Skeletal muscle satellite cell (primary cell): ENCODE measurements around the gene RTBDN.

Source experiments
- H3K27me3 ChIP-seq: 2 replicates; pipeline ENCODE4 v1.7.0; 2013; ENCODE audit warnings: low read length; ENCODE audit not compliant: control insufficient read depth, insufficient read depth
- H3K36me3 ChIP-seq: 2 replicates; pipeline ENCODE4 v1.7.0; 2013; ENCODE audit warnings: mild to moderate bottlenecking, control low read depth, low read length; ENCODE audit not compliant: insufficient read depth
- H3K4me1 ChIP-seq: 2 replicates; pipeline ENCODE4 v1.7.0; 2013; ENCODE audit warnings: low read length; ENCODE audit not compliant: control insufficient read depth, insufficient read depth
- H3K4me2 ChIP-seq: 2 replicates; pipeline ENCODE4 v1.7.0; 2013; ENCODE audit warnings: mild to moderate bottlenecking, low read length
- H3K4me3 ChIP-seq: 2 replicates; pipeline ENCODE4 v1.7.0; 2013; ENCODE audit warnings: low read length
- H3K9ac ChIP-seq: 2 replicates; pipeline ENCODE4 v1.7.0; 2013; ENCODE audit warnings: mild to moderate bottlenecking, low read depth, low read length, moderate library complexity
- H3K9me3 ChIP-seq: replicated peaks from 2 replicates; pipeline ENCODE4 v1.7.0; 2013; ENCODE audit warnings: mild to moderate bottlenecking, control low read depth, low read length

RTBDN gene

DNA sequence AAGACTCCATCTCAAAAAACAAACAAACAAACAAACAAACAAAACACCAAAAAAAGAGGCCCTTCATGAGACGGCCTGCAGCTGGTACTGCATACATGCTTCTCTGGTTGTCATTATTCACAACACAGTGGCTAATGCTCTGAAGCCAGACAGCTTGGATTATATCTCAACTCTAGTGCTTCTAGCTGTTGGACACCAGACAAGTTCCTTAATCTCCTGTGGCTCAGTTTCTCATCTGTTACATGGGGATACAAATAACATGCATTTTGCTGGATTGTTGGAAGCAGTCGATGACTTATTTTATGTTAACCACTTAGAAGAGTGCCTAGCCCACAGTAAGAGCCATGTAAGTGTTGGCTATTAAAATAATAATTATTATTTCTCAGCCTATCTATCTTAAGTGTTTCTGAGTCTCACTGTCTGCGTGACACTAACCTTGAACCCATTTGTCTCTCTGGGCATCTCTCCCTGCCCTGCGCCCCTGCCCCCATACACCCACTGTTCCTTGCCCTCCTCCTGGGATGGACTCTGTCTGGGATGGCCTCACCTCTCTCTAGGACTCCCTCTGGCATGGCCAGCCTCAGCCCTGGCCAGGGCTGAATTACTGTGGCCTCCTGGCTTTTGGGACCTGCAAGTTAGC is 46.2 kb downstream of the RTBDN start:
- Histone ChIP-seq H3K9me3 (no peaks in the 10 kb centered on the region), H3K4me3 (peak overlapping the region; percentile 69), H3K4me1 (peaks cover 68% of the 10 kb centered on the region), H3K9ac (peak overlapping the region; percentile 98), H3K36me3 (peaks cover 10% of the 10 kb centered on the region), H3K4me2 (peak overlapping the region; percentile 91), H3K27me3 (no peaks in the 10 kb centered on the region)

- no peaks in the 10 kb centered on the region for H3K9me3 ChIP-seq
- H3K36me3 ChIP-seq: peaks cover 3% of the 10 kb centered on the region
- no peak overlapping the region for H3K4me2 ChIP-seq
- peaks cover 74% of the 10 kb centered on the region for H3K4me1 ChIP-seq
- H3K4me3 ChIP-seq: no peak overlapping the region
- no peak overlapping the region for H3K9ac ChIP-seq
- H3K27me3 ChIP-seq: no peaks in the 10 kb centered on the region
Observed at GRCh38 chr19:12787458-12787857, 46.9 kb downstream of the RTBDN start.

GRCh38 chr19:12786952-12787351 is 47.4 kb downstream of the RTBDN start:
- H3K36me3 ChIP-seq: no peaks in the 10 kb centered on the region
- H3K9me3 ChIP-seq: no peaks in the 10 kb centered on the region
- peak overlapping the region; percentile 33 for H3K4me2 ChIP-seq
- no peak overlapping the region for H3K4me3 ChIP-seq
- H3K4me1 ChIP-seq: peaks cover 79% of the 10 kb centered on the region
- peak overlapping the region; percentile 61 for H3K9ac ChIP-seq
- H3K27me3 ChIP-seq: no peaks in the 10 kb centered on the region

- peak overlapping the region; percentile 61 for H3K9ac ChIP-seq
- peaks cover 81% of the 10 kb centered on the region for H3K4me1 ChIP-seq
- H3K36me3 ChIP-seq: no peaks in the 10 kb centered on the region
- H3K4me2 ChIP-seq: peak overlapping the region; percentile 33
- H3K4me3 ChIP-seq: no peak overlapping the region
- H3K9me3 ChIP-seq: no peaks in the 10 kb centered on the region
- no peaks in the 10 kb centered on the region for H3K27me3 ChIP-seq
Observed at GRCh38 chr19:12786141-12786870, 48.1 kb downstream of the RTBDN start.

DNA sequence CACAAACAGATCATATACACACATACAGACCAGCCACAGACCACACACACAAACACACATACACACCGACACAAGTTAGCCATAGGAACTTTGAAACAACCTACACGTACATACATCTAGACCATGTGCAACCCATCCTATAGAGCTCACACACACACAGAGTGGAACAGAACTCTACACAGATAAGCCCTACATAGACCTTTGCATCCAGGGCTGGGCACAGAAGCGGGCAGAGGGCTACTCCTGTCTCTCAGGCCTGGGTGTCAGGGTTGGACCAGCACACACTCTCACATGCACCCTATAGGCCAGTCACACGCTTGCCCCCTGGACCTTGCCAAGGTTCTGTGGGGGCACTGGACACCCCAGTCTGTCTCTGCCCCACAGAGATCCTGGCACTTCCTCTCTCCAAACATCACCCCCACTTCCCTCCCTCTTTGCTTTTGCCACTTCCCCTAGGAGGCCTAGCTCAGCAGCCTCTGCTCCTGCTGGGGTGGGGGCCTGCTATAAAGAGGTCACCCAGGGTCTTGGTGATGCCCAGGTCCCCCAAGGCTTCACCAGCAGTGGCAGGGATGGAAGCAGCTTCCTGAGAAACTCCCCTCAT is 48.8 kb downstream of the RTBDN start:
- H3K9me3 ChIP-seq: no peaks in the 10 kb centered on the region
- H3K4me1 ChIP-seq: peaks cover 75% of the 10 kb centered on the region
- H3K36me3 ChIP-seq: no peaks in the 10 kb centered on the region
- peak overlapping the region; percentile 61 for H3K9ac ChIP-seq
- no peak overlapping the region for H3K4me3 ChIP-seq
- H3K4me2 ChIP-seq: peak overlapping the region; percentile 33
- no peaks in the 10 kb centered on the region for H3K27me3 ChIP-seq

DNA sequence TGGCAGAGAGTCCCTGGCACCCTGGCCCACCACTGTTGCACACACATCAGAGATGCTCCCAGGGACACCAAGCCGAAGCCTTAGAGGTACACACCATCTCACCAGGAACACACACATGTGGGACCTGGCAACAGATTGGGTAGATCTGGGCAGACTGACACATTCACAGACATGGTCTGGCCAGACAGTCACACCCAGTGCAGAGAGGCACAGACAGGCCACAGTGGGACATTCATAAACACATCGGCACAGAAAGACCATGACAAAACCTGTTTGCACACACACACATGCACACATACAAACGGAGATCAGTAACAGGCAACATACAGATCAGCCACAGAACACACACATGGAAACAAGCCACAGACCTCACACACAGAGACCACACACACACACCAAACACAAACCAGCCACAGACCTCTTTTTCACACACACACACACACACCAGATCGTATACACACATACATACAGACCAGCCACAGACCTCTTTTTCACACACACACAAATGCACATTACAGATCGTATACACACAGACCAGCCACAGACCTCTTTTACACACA is 49.4 kb downstream of the RTBDN start:
- Histone ChIP-seq H3K4me2 (no peak overlapping the region), H3K36me3 (no peaks in the 10 kb centered on the region), H3K9ac (peak overlapping the region; percentile 61), H3K4me3 (no peak overlapping the region), H3K9me3 (no peaks in the 10 kb centered on the region), H3K27me3 (no peaks in the 10 kb centered on the region), H3K4me1 (peaks cover 73% of the 10 kb centered on the region)

DNA sequence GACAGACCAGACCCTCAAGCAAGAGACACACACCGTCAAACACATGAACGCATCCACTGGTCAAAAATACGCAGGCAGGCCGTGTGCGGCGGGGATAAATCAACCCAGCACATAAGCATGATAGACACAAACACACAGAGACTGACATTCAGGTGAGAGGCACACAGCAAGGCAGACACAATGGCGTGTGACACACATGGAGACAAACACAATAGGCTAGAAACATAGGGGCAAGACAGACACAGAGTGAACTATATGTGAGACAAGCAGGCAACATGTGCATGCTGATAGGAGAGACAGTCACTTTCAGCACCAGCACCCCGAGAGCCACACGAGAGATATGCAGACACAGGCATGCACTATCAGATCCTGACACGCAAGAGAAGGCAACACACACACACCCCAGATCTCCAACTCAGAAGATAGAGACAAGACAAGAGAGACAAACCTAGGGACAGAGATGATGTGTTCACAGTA is 49.9 kb downstream of the RTBDN start:
- Histone ChIP-seq H3K4me2 (no peak overlapping the region), H3K4me1 (peaks cover 78% of the 10 kb centered on the region), H3K27me3 (no peaks in the 10 kb centered on the region), H3K4me3 (no peak overlapping the region), H3K9ac (peak overlapping the region; percentile 0), H3K36me3 (no peaks in the 10 kb centered on the region), H3K9me3 (no peaks in the 10 kb centered on the region)

DNA sequence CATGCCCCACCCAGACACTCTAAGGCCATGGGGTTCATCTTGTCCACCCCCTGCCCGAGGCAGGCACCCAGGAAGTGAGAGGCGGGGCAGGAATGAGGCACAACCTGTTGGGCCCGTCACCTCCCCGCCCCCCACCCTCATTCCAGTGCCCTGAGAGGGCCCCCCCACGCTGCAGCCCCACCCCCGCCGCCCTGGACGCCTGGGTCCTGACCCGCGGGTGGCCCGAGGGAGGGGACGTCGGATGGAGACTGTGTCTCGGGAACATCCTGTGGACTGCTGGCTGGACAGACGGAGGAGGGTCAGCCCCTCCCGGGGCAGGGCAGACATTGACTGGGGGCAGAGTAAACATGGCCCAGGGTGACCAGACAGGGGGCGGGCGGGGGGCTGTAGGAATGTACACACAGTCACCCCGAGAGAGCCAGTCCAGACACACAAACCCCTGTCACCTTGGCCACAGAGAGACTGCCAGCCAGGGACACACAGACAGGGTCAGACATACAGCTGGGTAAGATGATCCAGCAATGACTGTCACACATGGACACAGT is 50.5 kb downstream of the RTBDN start:
- H3K27me3 ChIP-seq: no peaks in the 10 kb centered on the region
- H3K9me3 ChIP-seq: no peaks in the 10 kb centered on the region
- no peaks in the 10 kb centered on the region for H3K36me3 ChIP-seq
- H3K4me2 ChIP-seq: peak overlapping the region; percentile 65
- H3K4me3 ChIP-seq: peak overlapping the region; percentile 35
- H3K4me1 ChIP-seq: peaks cover 78% of the 10 kb centered on the region
- peak overlapping the region; percentile 65 for H3K9ac ChIP-seq

DNA sequence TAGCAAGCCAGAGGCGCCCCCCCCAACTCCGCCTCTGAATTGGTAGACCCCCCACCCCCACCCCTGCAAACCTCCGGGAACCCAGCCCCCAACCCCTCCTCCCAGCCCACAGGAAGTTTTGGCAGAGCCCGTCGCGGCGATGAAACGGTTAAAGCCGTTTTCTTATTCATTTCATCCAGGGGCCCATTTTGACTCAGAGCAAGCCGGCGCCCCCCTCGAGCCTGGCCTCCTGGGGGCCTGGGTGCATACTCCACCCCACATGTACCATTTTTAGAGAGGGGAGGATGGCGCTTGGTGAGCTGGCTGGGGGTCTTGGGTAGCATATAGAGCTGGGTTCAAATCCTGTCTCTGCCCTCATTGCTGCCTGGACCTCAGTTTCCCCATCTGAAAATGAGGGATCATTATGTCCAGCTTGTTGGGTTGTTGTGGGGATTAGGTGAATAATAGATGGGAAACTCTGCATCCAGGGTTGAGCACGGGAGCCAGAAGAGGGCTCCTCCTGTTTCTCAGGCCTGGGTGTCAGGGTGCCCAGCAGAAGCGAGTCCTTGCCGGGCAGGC is 51.0 kb downstream of the RTBDN start:
- Histone ChIP-seq H3K27me3 (no peaks in the 10 kb centered on the region), H3K36me3 (no peaks in the 10 kb centered on the region), H3K4me1 (peaks cover 78% of the 10 kb centered on the region), H3K9me3 (no peaks in the 10 kb centered on the region), H3K9ac (peak overlapping the region; percentile 81), H3K4me2 (peak overlapping the region; percentile 91), H3K4me3 (peak overlapping the region; percentile 69)

GRCh38 chr19:12782424-12783290 is 51.7 kb downstream of the RTBDN start:
- Histone ChIP-seq H3K4me3 (peak overlapping the region; percentile 69), H3K36me3 (no peaks in the 10 kb centered on the region), H3K27me3 (no peaks in the 10 kb centered on the region), H3K9me3 (no peaks in the 10 kb centered on the region), H3K9ac (peak overlapping the region; percentile 81), H3K4me1 (peaks cover 74% of the 10 kb centered on the region), H3K4me2 (peak overlapping the region; percentile 91)
